HEK293 (cell line): ENCODE data around the gene COL5A1.
A peak's percentile ranks its signal among the peaks of the same experiment; 100 is the strongest.

Experiments used
- CTCF ChIA-PET: fragments of 350-600 bp; formaldehyde crosslinking; extraction: SDS; loops from one replicate; lab custom pipeline; 2021; ENCODE audit warnings: antibody characterized with exemption; lab: Yijun Ruan, JAX
- POLR2A ChIA-PET: fragments of 300-600 bp; formaldehyde crosslinking; extraction: SDS; loops from one replicate; lab custom pipeline; 2020; ENCODE audit warnings: antibody characterized with exemption, inconsistent platforms; lab: Yijun Ruan, JAX
- H3K27ac ChIP-seq: fragments of 200-500 bp; sonication (Bioruptor generic); 2 replicates; pipeline ENCODE4 v1.5.1; 2014; ENCODE audit warnings: low read depth, low read length, control low read depth, inconsistent platforms; ENCODE audit errors: extremely low read depth
- H3K36me3 ChIP-seq, 2 experiments: fragments of 200-500 bp in 1 of 2; sonication (Bioruptor generic) in 1 of 2; 1 replicate in 1 of 2; 2 replicates in 1 of 2; pipeline ENCODE4 v1.5.1; 2014 to 2017; ENCODE audit warnings: inconsistent platforms in 2 of 2, low read length in 2 of 2; ENCODE audit not compliant: control insufficient read depth in 2 of 2, insufficient read depth in 1 of 2
- H3K4me1 ChIP-seq: fragments of 200-500 bp; sonication (Bioruptor generic); 2 replicates; pipeline ENCODE4 v1.5.1; 2014; ENCODE audit warnings: mild to moderate bottlenecking, low read length, inconsistent platforms; ENCODE audit not compliant: control insufficient read depth, insufficient read depth
- H3K4me3 ChIP-seq: 2 replicates; pipeline ENCODE4 v1.5.1; 2011; ENCODE audit warnings: low read depth, mild to moderate bottlenecking, control low read depth, low read length, moderate library complexity
- H3K9me3 ChIP-seq: fragments of 200-500 bp; sonication (Bioruptor generic); 2 replicates; pipeline ENCODE4 v1.5.1; 2014; ENCODE audit warnings: low read depth, low read length, inconsistent platforms; ENCODE audit not compliant: control insufficient read depth, insufficient read depth
- BCL6B ChIP-seq: fragments of 450-650 bp; formaldehyde crosslinking; IDR thresholded peaks from 2 replicates; pipeline ENCODE4 v1.5.1; 2017; ENCODE audit warnings: missing biosample characterization, missing genetic modification characterization
- PRDM10 ChIP-seq: fragments of 450-650 bp; formaldehyde crosslinking; IDR thresholded peaks from 2 replicates; pipeline ENCODE4 v1.5.1; 2016; ENCODE audit warnings: missing biosample characterization, missing genetic modification characterization
- REPIN1 ChIP-seq: fragments of 450-650 bp; formaldehyde crosslinking; IDR thresholded peaks from 2 replicates; pipeline ENCODE4 v1.5.1; 2017; ENCODE audit warnings: missing biosample characterization, missing genetic modification characterization, low read depth
- SP2 ChIP-seq: fragments of 450-650 bp; formaldehyde crosslinking; IDR thresholded peaks from 2 replicates; pipeline ENCODE4 v1.5.1; 2016; ENCODE audit warnings: missing biosample characterization, missing genetic modification characterization
- ZBTB17 ChIP-seq: fragments of 450-650 bp; formaldehyde crosslinking; IDR thresholded peaks from 2 replicates; pipeline ENCODE4 v1.5.1; 2016; ENCODE audit warnings: missing biosample characterization, missing genetic modification characterization
- ZEB2 ChIP-seq: fragments of 450-650 bp; formaldehyde crosslinking; IDR thresholded peaks from 2 replicates; pipeline ENCODE4 v1.5.1; 2016; ENCODE audit warnings: missing biosample characterization, missing genetic modification characterization
- ZIC2 ChIP-seq: fragments of 450-650 bp; formaldehyde crosslinking; IDR thresholded peaks from 2 replicates; pipeline ENCODE4 v1.5.1; 2016; ENCODE audit warnings: missing biosample characterization, missing genetic modification characterization
- ZNF274 ChIP-seq, 2 experiments: fragments of 200-500 bp in 1 of 2; fragments of 450-650 bp in 1 of 2; sonication (Bioruptor generic) in 1 of 2; formaldehyde crosslinking in 1 of 2; IDR thresholded peaks; 2 replicates each; pipeline versions ENCODE4 v1.5.1 to v1.6.1; 2014 to 2016; ENCODE audit warnings: borderline replicate concordance in 1 of 2, inconsistent platforms in 1 of 2, low read length in 1 of 2, missing biosample characterization in 1 of 2, missing genetic modification characterization in 1 of 2
- ZNF555 ChIP-seq: fragments of 450-650 bp; formaldehyde crosslinking; conservative IDR thresholded peaks from 2 replicates; pipeline ENCODE4 v1.5.1; 2017; ENCODE audit warnings: missing biosample characterization, mild to moderate bottlenecking, missing genetic modification characterization, inconsistent platforms
- ZNF561 ChIP-seq: fragments of 450-650 bp; IDR thresholded peaks from 2 replicates; pipeline ENCODE4 v1.5.1; 2018; ENCODE audit warnings: missing biosample characterization, missing genetic modification characterization, borderline replicate concordance
- ZXDB ChIP-seq: fragments of 450-650 bp; formaldehyde crosslinking; IDR thresholded peaks from 2 replicates; pipeline ENCODE4 v1.5.1; 2016; ENCODE audit warnings: missing biosample characterization, missing genetic modification characterization
- TF ChIP-seq, protein P1 (sequence below): fragments of 450-650 bp; formaldehyde crosslinking; IDR thresholded peaks from 2 replicates; pipeline ENCODE4 v1.5.1; 2017; ENCODE audit warnings: missing biosample characterization, missing genetic modification characterization

The COL5A1 gene

DNA sequence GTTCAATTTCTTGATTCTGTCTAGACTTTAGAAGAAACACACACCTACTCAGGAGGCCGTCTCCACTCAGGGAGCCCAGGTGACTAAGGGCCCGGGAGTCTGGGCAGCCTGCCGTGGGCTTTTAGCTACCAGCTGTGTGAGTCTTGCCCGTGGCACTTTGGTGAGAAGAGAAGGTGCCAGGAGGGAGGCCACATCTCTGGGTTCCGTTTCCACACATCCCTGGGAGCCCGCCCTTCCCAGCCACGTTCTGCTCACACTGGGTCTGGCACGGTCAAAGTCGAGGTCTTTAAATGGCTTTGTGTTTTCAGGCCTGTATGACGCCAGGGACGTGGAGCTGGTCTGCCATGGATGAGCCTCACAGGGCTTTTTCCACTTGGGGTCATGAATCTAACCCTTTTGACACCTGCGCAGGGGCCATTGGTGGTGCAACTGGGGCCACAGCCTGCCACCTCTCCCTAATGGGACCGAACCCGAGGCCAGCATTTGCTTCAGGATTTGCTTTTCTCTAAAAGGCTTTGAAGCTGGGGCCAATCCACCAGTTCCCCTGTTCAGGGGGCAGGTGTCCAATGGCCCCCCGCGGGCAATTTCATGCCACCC is 221.8 kb downstream of the COL5A1 start:
- no peak for TF ChIP-seq ZXDB (tag by site-specific recombination)
- no peak for TF ChIP-seq ZEB2 (tag by site-specific recombination)
- no peak for TF ChIP-seq BCL6B
- ChIA-PET POLR2A (no interaction called here), CTCF (no interaction called here)
- Histone ChIP-seq H3K27ac (no peak overlapping the region), H3K4me1 (no peaks in the 10 kb centered on the region), H3K36me3 (no peaks in the 10 kb centered on the region), H3K9me3 (no peaks in the 10 kb centered on the region), H3K4me3 (no peak overlapping the region)

DNA sequence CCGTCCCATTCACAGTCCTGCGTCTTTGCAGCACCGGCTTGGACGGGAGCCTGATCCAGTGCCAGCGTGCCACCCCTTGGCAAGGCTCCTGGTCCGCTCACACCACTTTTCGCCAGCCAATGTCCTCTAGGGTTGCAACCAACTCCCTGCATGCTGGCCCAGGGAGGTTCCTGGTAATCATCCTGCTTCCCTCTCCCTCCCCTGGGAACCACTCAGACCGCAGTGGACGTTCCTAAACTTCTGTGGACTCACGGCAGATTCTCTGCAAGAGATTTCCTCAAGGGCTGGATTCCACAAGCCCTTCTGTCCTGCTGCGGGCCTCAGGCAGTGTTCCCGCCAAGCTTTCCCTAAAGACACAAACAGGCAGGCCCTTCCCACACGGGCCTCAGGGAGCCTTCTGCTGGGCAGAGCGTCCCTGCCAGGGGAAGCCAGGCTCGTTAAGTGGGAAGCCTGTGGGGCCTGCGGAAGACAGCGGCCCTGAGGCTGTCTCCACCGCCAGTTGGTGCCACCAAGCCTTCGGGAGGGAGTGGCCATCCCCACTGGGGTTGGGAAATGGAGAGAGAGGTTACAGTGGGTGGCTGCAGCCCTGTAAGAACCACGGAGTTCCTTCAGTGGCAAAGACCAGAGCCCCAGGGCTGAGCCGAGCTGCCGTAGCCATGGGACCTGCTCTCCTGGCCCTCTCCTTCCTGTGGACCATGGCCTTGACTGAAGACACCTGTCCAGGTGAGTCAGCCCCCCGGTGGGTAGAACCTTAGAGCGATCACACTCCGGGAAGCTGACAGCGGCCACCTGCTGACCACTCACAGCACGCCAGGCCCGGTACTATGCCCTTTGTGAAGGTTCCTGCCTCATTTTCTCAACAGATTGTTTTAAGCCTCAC is 222.6 kb downstream of the COL5A1 start:
- CTCF ChIA-PET = interaction anchor here (0.6 kb wide), 1 partner anchor 94 kb away, joined by 4 read pairs; no protein-coding TSS in a partner anchor
- Histone ChIP-seq H3K4me1 (no peaks in the 10 kb centered on the region), H3K9me3 (no peaks in the 10 kb centered on the region), H3K27ac (no peak overlapping the region)
- POLR2A ChIA-PET = no interaction called here
- TF ChIP-seq ZIC2 = peak; percentile 46
- TF ChIP-seq ZBTB17 (tag by site-specific recombination) = no peak
- TF ChIP-seq, all 188 proteins: peak for 1
- H3K36me3 ChIP-seq = no peaks in the 10 kb centered on the region
- H3K4me3 ChIP-seq = no peak overlapping the region

- no peak overlapping the region for H3K27ac ChIP-seq
- ChIA-PET CTCF (interaction anchor here (0.6 kb wide), 1 partner anchor 93 kb away, joined by 4 read pairs; no protein-coding TSS in a partner anchor), POLR2A (no interaction called here)
- TF ChIP-seq PRDM10 (tag by site-specific recombination) = no peak
- TF ChIP-seq ZNF274 (IDR thresholded peaks at IDR 0.05; ENCODE audit: low read length) = no peak
- no peak for TF ChIP-seq ZNF274 (tag by site-specific recombination; IDR thresholded peaks at IDR 0.05; ENCODE audit: borderline replicate concordance)
- TF ChIP-seq SP2 = no peak
- no peak for TF ChIP-seq ZNF561 (tag by site-specific recombination)
- TF ChIP-seq, protein P1, sequence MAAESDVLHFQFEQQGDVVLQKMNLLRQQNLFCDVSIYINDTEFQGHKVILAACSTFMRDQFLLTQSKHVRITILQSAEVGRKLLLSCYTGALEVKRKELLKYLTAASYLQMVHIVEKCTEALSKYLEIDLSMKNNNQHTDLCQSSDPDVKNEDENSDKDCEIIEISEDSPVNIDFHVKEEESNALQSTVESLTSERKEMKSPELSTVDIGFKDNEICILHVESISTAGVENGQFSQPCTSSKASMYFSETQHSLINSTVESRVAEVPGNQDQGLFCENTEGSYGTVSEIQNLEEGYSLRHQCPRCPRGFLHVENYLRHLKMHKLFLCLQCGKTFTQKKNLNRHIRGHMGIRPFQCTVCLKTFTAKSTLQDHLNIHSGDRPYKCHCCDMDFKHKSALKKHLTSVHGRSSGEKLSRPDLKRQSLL (tag by site-specific recombination) = no peak
- TF ChIP-seq REPIN1 (tag by site-specific recombination) = no peak
- TF ChIP-seq ZNF555 (tag by site-specific recombination) = no peak
- no peaks in the 10 kb centered on the region for H3K36me3 ChIP-seq
- H3K4me3 ChIP-seq = no peak overlapping the region
- H3K4me1 ChIP-seq = no peaks in the 10 kb centered on the region
- H3K9me3 ChIP-seq = no peaks in the 10 kb centered on the region
These were observed 223.2 kb downstream of the COL5A1 start for GRCh38 chr9:134864821-134865190.
